C4-2B (cell line): ENCODE measurements around the gene PRKD1.

Experiments
- CTCF ChIP-seq: fragments of 450-650 bp; conservative IDR thresholded peaks from 2 replicates; pipeline ENCODE4 v1.5.1; 2017; ENCODE audit warnings: mild to moderate bottlenecking
- ZFX ChIP-seq: fragments of 450-650 bp; IDR thresholded peaks from 2 replicates; pipeline ENCODE4 v1.6.1; 2017

- TF ChIP-seq CTCF (no peak), ZFX (no peak)
Observed at GRCh38 chr14:29908652-29909577, 18.7 kb downstream of the PRKD1 start.
